Loucy (cell line): ENCODE results near the gene GRM7.

Experiments used
- H2AFZ ChIP-seq: fragments of 200-600 bp; sonication (generic); 2 replicates; pipeline ENCODE4 v1.6.0; 2016; ENCODE audit warnings: antibody characterized with exemption, mild to moderate bottlenecking, low read length, moderate library complexity
- H3F3A ChIP-seq: fragments of 200-600 bp; 2 replicates; pipeline ENCODE4 v1.6.0; 2016; ENCODE audit warnings: antibody characterized with exemption, low read depth, mild to moderate bottlenecking
- H3K27me3 ChIP-seq: fragments of 200-600 bp; sonication (generic); 2 replicates; pipeline ENCODE4 v1.6.1; 2014; ENCODE audit warnings: low read length, mild to moderate bottlenecking; ENCODE audit not compliant: insufficient read depth, poor library complexity, severe bottlenecking
- H3K36me3 ChIP-seq: fragments of 200-600 bp; sonication (generic); 2 replicates; pipeline ENCODE4 v1.6.1; 2016; ENCODE audit warnings: low read length; ENCODE audit not compliant: insufficient read depth
- H3K4me1 ChIP-seq: fragments of 200-600 bp; sonication (generic); 2 replicates; pipeline ENCODE4 v1.5.1; 2014; ENCODE audit warnings: low read length, mild to moderate bottlenecking; ENCODE audit not compliant: insufficient read depth, poor library complexity, severe bottlenecking
- H3K4me2 ChIP-seq: fragments of 200-600 bp; sonication (generic); 2 replicates; pipeline ENCODE4 v1.6.0; 2014; ENCODE audit warnings: antibody characterized with exemption, low read length, low read depth, mild to moderate bottlenecking; ENCODE audit not compliant: poor library complexity, severe bottlenecking
- H3K4me3 ChIP-seq: fragments of 200-600 bp; sonication (generic); 2 replicates; pipeline ENCODE4 v1.5.1; 2014; ENCODE audit warnings: low read length, mild to moderate bottlenecking, mixed read lengths; ENCODE audit not compliant: poor library complexity, severe bottlenecking
- H3K79me2 ChIP-seq: fragments of 200-600 bp; sonication (generic); 2 replicates; pipeline ENCODE4 v1.6.1; 2014; ENCODE audit warnings: low read length; ENCODE audit not compliant: insufficient read depth
- H3K9ac ChIP-seq: fragments of 200-600 bp; sonication (generic); 2 replicates; pipeline ENCODE4 v1.6.0; 2014; ENCODE audit warnings: mild to moderate bottlenecking, low read depth, low read length, moderate library complexity; ENCODE audit not compliant: poor library complexity, severe bottlenecking
- H3K9me2 ChIP-seq: fragments of 200-600 bp; sonication (generic); replicated peaks from 2 replicates; pipeline ENCODE4 v1.6.1; 2016; ENCODE audit warnings: low read depth, low read length, mixed read lengths
- H3K9me3 ChIP-seq: fragments of 200-600 bp; sonication (generic); 2 replicates; pipeline ENCODE4 v1.6.1; 2014; ENCODE audit warnings: mild to moderate bottlenecking, antibody characterized with exemption, low read length, low read depth; ENCODE audit not compliant: insufficient read depth
- H4K20me1 ChIP-seq: fragments of 200-600 bp; sonication (generic); 2 replicates; pipeline ENCODE4 v1.6.0; 2014; ENCODE audit warnings: antibody characterized with exemption, low read length, mild to moderate bottlenecking; ENCODE audit not compliant: insufficient read depth, poor library complexity, severe bottlenecking
- EZH2phosphoT487 ChIP-seq: fragments of 200-600 bp; IDR thresholded peaks from 2 replicates; pipeline ENCODE4 v1.6.1; 2018; ENCODE audit warnings: antibody characterized with exemption, mild to moderate bottlenecking, moderate library complexity, borderline replicate concordance
- TF ChIP-seq, protein P1 (sequence below): fragments of 200-600 bp; sonication (generic); conservative IDR thresholded peaks from 2 replicates; pipeline ENCODE4 v1.5.1; 2014; ENCODE audit warnings: mild to moderate bottlenecking, antibody characterized with exemption, low read length

Gene GRM7

DNA sequence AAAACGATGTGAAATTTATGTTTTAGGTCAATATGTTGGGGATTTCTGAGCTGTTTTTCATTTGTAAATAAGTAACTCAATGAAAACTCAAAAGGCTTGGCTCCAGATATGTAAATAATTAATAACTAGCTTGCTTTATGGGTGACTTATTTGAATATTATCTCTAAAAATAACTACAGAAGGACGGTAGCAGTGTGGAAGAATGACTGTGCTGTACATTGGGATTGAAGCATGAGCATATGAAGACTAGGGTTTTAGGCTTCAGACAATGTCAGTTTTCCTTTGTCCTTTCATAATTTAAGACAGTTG, 343.9 kb downstream of the GRM7 start:
- no peaks in the 10 kb centered on the region for H3F3A ChIP-seq
- TF ChIP-seq, protein P1, sequence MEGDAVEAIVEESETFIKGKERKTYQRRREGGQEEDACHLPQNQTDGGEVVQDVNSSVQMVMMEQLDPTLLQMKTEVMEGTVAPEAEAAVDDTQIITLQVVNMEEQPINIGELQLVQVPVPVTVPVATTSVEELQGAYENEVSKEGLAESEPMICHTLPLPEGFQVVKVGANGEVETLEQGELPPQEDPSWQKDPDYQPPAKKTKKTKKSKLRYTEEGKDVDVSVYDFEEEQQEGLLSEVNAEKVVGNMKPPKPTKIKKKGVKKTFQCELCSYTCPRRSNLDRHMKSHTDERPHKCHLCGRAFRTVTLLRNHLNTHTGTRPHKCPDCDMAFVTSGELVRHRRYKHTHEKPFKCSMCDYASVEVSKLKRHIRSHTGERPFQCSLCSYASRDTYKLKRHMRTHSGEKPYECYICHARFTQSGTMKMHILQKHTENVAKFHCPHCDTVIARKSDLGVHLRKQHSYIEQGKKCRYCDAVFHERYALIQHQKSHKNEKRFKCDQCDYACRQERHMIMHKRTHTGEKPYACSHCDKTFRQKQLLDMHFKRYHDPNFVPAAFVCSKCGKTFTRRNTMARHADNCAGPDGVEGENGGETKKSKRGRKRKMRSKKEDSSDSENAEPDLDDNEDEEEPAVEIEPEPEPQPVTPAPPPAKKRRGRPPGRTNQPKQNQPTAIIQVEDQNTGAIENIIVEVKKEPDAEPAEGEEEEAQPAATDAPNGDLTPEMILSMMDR: no peak
- no peak for TF ChIP-seq EZH2phosphoT487
- no peaks in the 10 kb centered on the region for H3K27me3 ChIP-seq
- peaks cover 3% of the 10 kb centered on the region for H3K4me1 ChIP-seq
- no peaks in the 10 kb centered on the region for H3K9me3 ChIP-seq
- no peaks in the 10 kb centered on the region for H3K36me3 ChIP-seq
- H3K4me3 ChIP-seq: no peak overlapping the region
- H2AFZ ChIP-seq: peak overlapping the region; percentile 21; the same call in 1 of the 2 replicates
- H4K20me1 ChIP-seq: no peaks in the 10 kb centered on the region
- H3K4me2 ChIP-seq: no peak overlapping the region
- H3K9ac ChIP-seq: no peak overlapping the region
- no peaks in the 10 kb centered on the region for H3K9me2 ChIP-seq
- no peaks in the 10 kb centered on the region for H3K79me2 ChIP-seq

DNA sequence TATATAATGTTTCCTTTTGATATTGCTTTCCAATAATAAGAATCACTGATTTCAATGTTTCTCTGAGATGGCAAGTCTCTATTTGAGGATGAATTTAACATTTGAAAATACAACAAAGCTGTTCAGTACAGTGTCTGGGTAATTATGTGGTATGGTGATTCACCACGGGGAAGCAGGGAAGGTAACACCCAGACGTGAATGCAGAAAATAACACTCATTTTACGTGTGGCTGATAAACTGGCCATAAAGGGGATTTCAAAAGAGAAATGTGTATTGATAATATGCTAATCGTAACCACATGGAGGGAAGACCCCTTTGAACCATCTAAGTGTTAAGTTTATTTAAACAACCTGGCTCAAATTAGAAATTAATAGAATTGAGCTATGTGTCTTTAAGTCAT, 344.6 kb downstream of the GRM7 start:
- Histone ChIP-seq H3K9ac (peak overlapping the region; percentile 10), H2AFZ (peak overlapping the region; percentile 82), H3F3A (no peaks in the 10 kb centered on the region), H3K9me2 (no peaks in the 10 kb centered on the region), H4K20me1 (no peaks in the 10 kb centered on the region), H3K79me2 (no peaks in the 10 kb centered on the region), H3K4me1 (peaks cover 3% of the 10 kb centered on the region), H3K36me3 (no peaks in the 10 kb centered on the region), H3K4me3 (peak overlapping the region; percentile 42), H3K4me2 (peak overlapping the region; percentile 47), H3K9me3 (no peaks in the 10 kb centered on the region), H3K27me3 (no peaks in the 10 kb centered on the region)
- TF ChIP-seq, protein P1: no peak
- no peak for TF ChIP-seq EZH2phosphoT487

DNA sequence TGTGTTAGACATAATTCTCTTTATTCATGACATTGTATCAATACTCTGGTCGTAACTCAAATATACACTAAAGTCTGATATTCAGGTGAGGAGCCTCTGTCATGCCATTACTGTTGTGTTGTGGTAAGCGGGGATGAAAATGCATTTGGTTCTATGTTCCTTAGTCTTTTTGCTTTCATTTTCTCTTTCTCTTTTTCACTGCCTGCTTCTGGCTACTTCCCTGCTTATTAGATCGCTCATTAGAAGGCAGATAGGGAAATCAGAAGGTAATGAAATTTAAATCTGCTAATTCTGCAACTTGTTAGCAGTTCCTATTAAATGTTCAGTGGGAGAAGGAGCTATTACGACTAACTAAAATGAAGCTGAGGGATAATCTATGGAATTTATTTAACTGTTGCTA, 345.0 kb downstream of the GRM7 start:
- no peaks in the 10 kb centered on the region for H3F3A ChIP-seq
- no peaks in the 10 kb centered on the region for H3K9me2 ChIP-seq
- H3K4me3 ChIP-seq: peak overlapping the region; percentile 42
- no peaks in the 10 kb centered on the region for H4K20me1 ChIP-seq
- H3K36me3 ChIP-seq: no peaks in the 10 kb centered on the region
- H3K27me3 ChIP-seq: no peaks in the 10 kb centered on the region
- no peaks in the 10 kb centered on the region for H3K79me2 ChIP-seq
- peaks cover 3% of the 10 kb centered on the region for H3K4me1 ChIP-seq
- peak overlapping the region; percentile 82 for H2AFZ ChIP-seq
- H3K4me2 ChIP-seq: peak overlapping the region; percentile 47
- peak overlapping the region; percentile 10 for H3K9ac ChIP-seq
- no peak for TF ChIP-seq EZH2phosphoT487
- TF ChIP-seq, protein P1: no peak
- no peaks in the 10 kb centered on the region for H3K9me3 ChIP-seq
